K562 (cell line): ENCODE data around the gene RUVBL2. TPM values are rescaled to one million over a fixed set of nuclear protein-coding genes. Genes with fewer than 3 reads are reported as not detected.
A peak's percentile ranks its signal among the peaks of the same experiment; 100 is the strongest.

Source experiments
- ARNT ChIP-seq, 2 experiments: fragments of 450-650 bp; IDR thresholded peaks; 2 replicates each; pipeline ENCODE4 v1.6.1; 2016; ENCODE audit warnings: mild to moderate bottlenecking in 1 of 2
- BRD4 ChIP-seq: fragments of 200-600 bp; sonication (generic); IDR thresholded peaks from 2 replicates; pipeline ENCODE4 v1.6.1; 2017; ENCODE audit warnings: inconsistent platforms
- CEBPB ChIP-seq: fragments of 450-650 bp; IDR thresholded peaks from 2 replicates; pipeline ENCODE4 v1.6.1; 2016; ENCODE audit warnings: missing genetic modification characterization, missing compliant biosample characterization
- DPF2 ChIP-seq: fragments of 450-650 bp; IDR thresholded peaks from 2 replicates; pipeline ENCODE4 v1.6.1; 2016
- HDAC1 ChIP-seq, 2 experiments: fragments of 450-650 bp; IDR thresholded peaks; 2 replicates each; pipeline ENCODE4 v1.6.1; 2016 to 2017; ENCODE audit warnings: inconsistent platforms in 1 of 2, mild to moderate bottlenecking in 1 of 2, moderate library complexity in 1 of 2
- NFE2L1 ChIP-seq: fragments of 450-650 bp; IDR thresholded peaks from 2 replicates; pipeline ENCODE4 v1.6.1; 2016; ENCODE audit warnings: missing genetic modification characterization, low read depth, mild to moderate bottlenecking, missing compliant biosample characterization, moderate library complexity, borderline replicate concordance
- PML ChIP-seq: IDR thresholded peaks from 2 replicates; pipeline ENCODE4 v1.6.1; 2012; ENCODE audit warnings: low read length, inconsistent platforms
- SAFB2 ChIP-seq: fragments of 200-400 bp; formaldehyde crosslinking; IDR thresholded peaks from 2 replicates; pipeline ENCODE4 v1.6.1; 2018; ENCODE audit warnings: borderline replicate concordance, low read length, low read depth, moderate library complexity; ENCODE audit not compliant: severe bottlenecking
- SMARCA5 ChIP-seq: fragments of 450-650 bp; IDR thresholded peaks from 2 replicates; pipeline ENCODE4 v1.6.1; 2016
- SRF ChIP-seq, 2 experiments: fragments of 250-450, 450-650 bp in 1 of 2; sonication (Bioruptor Pico) in 1 of 2; sonication (generic) in 1 of 2; formaldehyde crosslinking; IDR thresholded peaks; 2 replicates each; pipeline versions ENCODE4 v1.5.0 to v1.5.1; 2020 to 2022; ENCODE audit warnings: mild to moderate bottlenecking in 1 of 2, missing genetic modification reagents in 1 of 2
- TRIM24 ChIP-seq, 2 experiments: fragments of 450-650 bp; IDR thresholded peaks; 2 replicates each; pipeline ENCODE4 v1.6.1; 2016
- ZBTB8A ChIP-seq: fragments of 450-650 bp; IDR thresholded peaks from 2 replicates; pipeline ENCODE4 v1.6.1; 2018; ENCODE audit warnings: mild to moderate bottlenecking, moderate library complexity; ENCODE audit not compliant: partially characterized antibody
- ZNF212 ChIP-seq: fragments of 450-650 bp; formaldehyde crosslinking; IDR thresholded peaks from 2 replicates; pipeline ENCODE4 v1.4.0; 2020; ENCODE audit warnings: mild to moderate bottlenecking
- ZNF584 ChIP-seq: fragments of 200-800 bp; sonication (Bioruptor generic); IDR thresholded peaks from 2 replicates; pipeline ENCODE4 v1.6.1; 2016; ENCODE audit warnings: low read depth, mild to moderate bottlenecking, missing genetic modification characterization, missing compliant biosample characterization
- ZNF695 ChIP-seq: fragments of 450-650 bp; formaldehyde crosslinking; IDR thresholded peaks from 2 replicates; pipeline ENCODE4 v1.4.0; 2020; ENCODE audit warnings: mild to moderate bottlenecking, moderate library complexity
- polyA plus RNA-seq, 8 experiments: library from polyadenylated mRNA; depleted of rRNA in 4 of 8; stranded (reverse) in 5 of 8; unstranded in 3 of 8; fragments of >200 nt; fragmentation: Nextera tagmentation in 2 of 8; fragmentation: Illumina TruSeq in 1 of 8; extraction: Ambion mirVana in 2 of 8; extraction: Trizol in 1 of 8; gene quantifications; 2 replicates each; pipeline versions ENCODE4 v1.2.1 to v1.2.3, GENCODE V29; 2011 to 2014; ENCODE audit warnings: inconsistent platforms in 1 of 8, missing spikeins in 1 of 8
- total RNA-seq, 7 experiments: library from RNA; depleted of rRNA in 6 of 7; stranded (reverse); fragments of >200 nt in 6 of 7; fragmentation: Illumina TruSeq in 2 of 7; extraction: Trizol in 2 of 7; gene quantifications; 2 replicates each; pipeline versions ENCODE4 v1.2.1 to v1.2.3, GENCODE V29; 2011 to 2021; ENCODE audit warnings: low replicate concordance in 1 of 7
- TF ChIP-seq, protein P1 (sequence below): fragments of 450-650 bp; IDR thresholded peaks from 2 replicates; pipeline ENCODE4 v1.7.0; 2016; ENCODE audit warnings: borderline replicate concordance
- TF ChIP-seq, protein P2 (sequence below): sonication (generic); formaldehyde crosslinking; IDR thresholded peaks from 2 replicates; pipeline ENCODE4 v1.8.1; 2023; ENCODE audit warnings: mild to moderate bottlenecking, missing genetic modification reagents
- TF ChIP-seq, protein P3 (sequence below): sonication (generic); formaldehyde crosslinking; IDR thresholded peaks from 2 replicates; pipeline ENCODE4 v1.9.0; 2022; ENCODE audit warnings: mild to moderate bottlenecking, missing genetic modification reagents
- TF ChIP-seq, protein P4 (sequence below): fragments of 250-450 bp; sonication (Bioruptor Pico); IDR thresholded peaks from 2 replicates; pipeline ENCODE4 v1.8.0; 2021; ENCODE audit warnings: mild to moderate bottlenecking, moderate library complexity
- TF ChIP-seq, protein P5 (sequence below): sonication (generic); formaldehyde crosslinking; IDR thresholded peaks from 2 replicates; pipeline ENCODE4 v1.8.1; 2022; ENCODE audit warnings: missing genetic modification reagents

RUVBL2 gene
- total and polyA plus RNA-seq, 9 of the 15 experiments (the other 6 are each of a cell fraction or from before 2014, with no cell fraction given), result 71.4 to 453 (median 237) TPM

DNA sequence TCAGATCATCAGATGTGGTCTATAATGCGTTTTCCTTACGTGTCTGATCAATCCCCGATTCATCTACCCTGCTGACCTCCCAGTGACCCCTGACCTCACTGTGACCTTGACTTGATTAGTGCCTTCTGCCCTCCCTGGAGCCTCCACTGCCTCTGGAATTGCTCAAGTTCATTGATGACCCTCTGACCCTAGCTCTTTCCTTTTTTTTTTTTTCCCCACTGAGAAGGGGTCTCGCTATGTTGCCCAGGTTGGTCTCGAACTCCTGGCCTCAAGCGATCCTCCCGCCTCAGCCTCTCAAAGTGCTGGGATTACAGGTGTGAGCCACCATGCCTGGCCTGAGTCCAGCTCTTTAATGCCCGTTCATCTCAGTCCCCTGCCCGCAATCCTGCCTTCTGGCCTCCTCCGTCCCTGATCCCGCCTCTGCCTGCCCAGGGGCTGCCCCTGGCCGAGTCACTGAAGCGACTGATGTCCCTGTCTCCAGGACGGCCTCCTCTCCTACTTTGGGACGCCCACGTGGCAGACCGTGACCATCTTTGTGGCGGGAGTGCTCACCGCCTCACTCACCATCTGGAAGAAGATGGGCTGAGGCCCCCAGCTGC lies 32.5 kb upstream of the RUVBL2 start (continued):
- no peak for TF ChIP-seq SRF (CRISPR knock-in tag; IDR thresholded peaks at IDR 0.05)
- TF ChIP-seq PML, result no peak
- peak in 1 of 2 experiments; percentile 28; a peak in 1 of 4 replicates for TF ChIP-seq HDAC1 (IDR thresholded peaks at IDR 0.05)
- TF ChIP-seq ZNF212, result no peak
- no peak for TF ChIP-seq ZBTB8A
- TF ChIP-seq NFE2L1 (tag), result no peak
- TF ChIP-seq ARNT (IDR thresholded peaks at IDR 0.05), result 0 out of 4 replicates have a peak, but pooled peaks of 1 of the 2 experiments have one; percentile 39
- TF ChIP-seq, protein P1, sequence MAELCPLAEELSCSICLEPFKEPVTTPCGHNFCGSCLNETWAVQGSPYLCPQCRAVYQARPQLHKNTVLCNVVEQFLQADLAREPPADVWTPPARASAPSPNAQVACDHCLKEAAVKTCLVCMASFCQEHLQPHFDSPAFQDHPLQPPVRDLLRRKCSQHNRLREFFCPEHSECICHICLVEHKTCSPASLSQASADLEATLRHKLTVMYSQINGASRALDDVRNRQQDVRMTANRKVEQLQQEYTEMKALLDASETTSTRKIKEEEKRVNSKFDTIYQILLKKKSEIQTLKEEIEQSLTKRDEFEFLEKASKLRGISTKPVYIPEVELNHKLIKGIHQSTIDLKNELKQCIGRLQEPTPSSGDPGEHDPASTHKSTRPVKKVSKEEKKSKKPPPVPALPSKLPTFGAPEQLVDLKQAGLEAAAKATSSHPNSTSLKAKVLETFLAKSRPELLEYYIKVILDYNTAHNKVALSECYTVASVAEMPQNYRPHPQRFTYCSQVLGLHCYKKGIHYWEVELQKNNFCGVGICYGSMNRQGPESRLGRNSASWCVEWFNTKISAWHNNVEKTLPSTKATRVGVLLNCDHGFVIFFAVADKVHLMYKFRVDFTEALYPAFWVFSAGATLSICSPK, result no peak
- no peak for TF ChIP-seq CEBPB
- TF ChIP-seq ZNF584, result no peak
- TF ChIP-seq, protein P2, sequence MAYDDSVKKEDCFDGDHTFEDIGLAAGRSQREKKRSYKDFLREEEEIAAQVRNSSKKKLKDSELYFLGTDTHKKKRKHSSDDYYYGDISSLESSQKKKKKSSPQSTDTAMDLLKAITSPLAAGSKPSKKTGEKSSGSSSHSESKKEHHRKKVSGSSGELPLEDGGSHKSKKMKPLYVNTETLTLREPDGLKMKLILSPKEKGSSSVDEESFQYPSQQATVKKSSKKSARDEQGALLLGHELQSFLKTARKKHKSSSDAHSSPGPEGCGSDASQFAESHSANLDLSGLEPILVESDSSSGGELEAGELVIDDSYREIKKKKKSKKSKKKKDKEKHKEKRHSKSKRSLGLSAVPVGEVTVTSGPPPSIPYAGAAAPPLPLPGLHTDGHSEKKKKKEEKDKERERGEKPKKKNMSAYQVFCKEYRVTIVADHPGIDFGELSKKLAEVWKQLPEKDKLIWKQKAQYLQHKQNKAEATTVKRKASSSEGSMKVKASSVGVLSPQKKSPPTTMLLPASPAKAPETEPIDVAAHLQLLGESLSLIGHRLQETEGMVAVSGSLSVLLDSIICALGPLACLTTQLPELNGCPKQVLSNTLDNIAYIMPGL (CRISPR knock-in tag), result no peak
- TF ChIP-seq, protein P3, sequence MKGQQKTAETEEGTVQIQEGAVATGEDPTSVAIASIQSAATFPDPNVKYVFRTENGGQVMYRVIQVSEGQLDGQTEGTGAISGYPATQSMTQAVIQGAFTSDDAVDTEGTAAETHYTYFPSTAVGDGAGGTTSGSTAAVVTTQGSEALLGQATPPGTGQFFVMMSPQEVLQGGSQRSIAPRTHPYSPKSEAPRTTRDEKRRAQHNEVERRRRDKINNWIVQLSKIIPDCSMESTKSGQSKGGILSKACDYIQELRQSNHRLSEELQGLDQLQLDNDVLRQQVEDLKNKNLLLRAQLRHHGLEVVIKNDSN (CRISPR knock-in tag), result peak; percentile 19; the same call in 1 of the 2 replicates
- TF ChIP-seq, protein P4, sequence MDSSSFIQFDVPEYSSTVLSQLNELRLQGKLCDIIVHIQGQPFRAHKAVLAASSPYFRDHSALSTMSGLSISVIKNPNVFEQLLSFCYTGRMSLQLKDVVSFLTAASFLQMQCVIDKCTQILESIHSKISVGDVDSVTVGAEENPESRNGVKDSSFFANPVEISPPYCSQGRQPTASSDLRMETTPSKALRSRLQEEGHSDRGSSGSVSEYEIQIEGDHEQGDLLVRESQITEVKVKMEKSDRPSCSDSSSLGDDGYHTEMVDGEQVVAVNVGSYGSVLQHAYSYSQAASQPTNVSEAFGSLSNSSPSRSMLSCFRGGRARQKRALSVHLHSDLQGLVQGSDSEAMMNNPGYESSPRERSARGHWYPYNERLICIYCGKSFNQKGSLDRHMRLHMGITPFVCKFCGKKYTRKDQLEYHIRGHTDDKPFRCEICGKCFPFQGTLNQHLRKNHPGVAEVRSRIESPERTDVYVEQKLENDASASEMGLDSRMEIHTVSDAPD (CRISPR knock-in tag), result no peak
- no peak for TF ChIP-seq SAFB2
- TF ChIP-seq BRD4, result no peak
- peak; percentile 26; the same call in 1 of the 2 replicates for TF ChIP-seq SMARCA5
- TF ChIP-seq TRIM24 (IDR thresholded peaks at IDR 0.05), result 0 out of 4 replicates have a peak, but pooled peaks of 1 of the 2 experiments have one; percentile 11
- peak; percentile 8; the same call in 1 of the 2 replicates for TF ChIP-seq DPF2
- TF ChIP-seq, protein P5, sequence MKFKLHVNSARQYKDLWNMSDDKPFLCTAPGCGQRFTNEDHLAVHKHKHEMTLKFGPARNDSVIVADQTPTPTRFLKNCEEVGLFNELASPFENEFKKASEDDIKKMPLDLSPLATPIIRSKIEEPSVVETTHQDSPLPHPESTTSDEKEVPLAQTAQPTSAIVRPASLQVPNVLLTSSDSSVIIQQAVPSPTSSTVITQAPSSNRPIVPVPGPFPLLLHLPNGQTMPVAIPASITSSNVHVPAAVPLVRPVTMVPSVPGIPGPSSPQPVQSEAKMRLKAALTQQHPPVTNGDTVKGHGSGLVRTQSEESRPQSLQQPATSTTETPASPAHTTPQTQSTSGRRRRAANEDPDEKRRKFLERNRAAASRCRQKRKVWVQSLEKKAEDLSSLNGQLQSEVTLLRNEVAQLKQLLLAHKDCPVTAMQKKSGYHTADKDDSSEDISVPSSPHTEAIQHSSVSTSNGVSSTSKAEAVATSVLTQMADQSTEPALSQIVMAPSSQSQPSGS (CRISPR knock-in tag), result no peak
- no peak for TF ChIP-seq ZNF695 (CRISPR knock-in tag)
